ENCODE measurements around the gene GRIK4.

GRIK4 gene

GRCh38 chr11:120896687-120897086 is 385.1 kb downstream of the GRIK4 start:
- no peak for DNase-seq

- no peak for DNase-seq
These were observed 387.0 kb downstream of the GRIK4 start for GRCh38 chr11:120898568-120898967.

- DNase-seq: no peak
These were observed 388.2 kb downstream of the GRIK4 start for GRCh38 chr11:120899720-120900119.

GRCh38 chr11:120900643-120901042 is 389.1 kb downstream of the GRIK4 start:
- no peak for DNase-seq

GRCh38 chr11:120903686-120904085 is 392.1 kb downstream of the GRIK4 start:
- no peak for DNase-seq

GRCh38 chr11:120904116-120904515 is 392.6 kb downstream of the GRIK4 start:
- no peak for DNase-seq

- no peak for DNase-seq
These were observed 395.2 kb downstream of the GRIK4 start for GRCh38 chr11:120906766-120907165.

GRCh38 chr11:120907971-120908370 is 396.4 kb downstream of the GRIK4 start:
- DNase-seq: no peak

- no peak for DNase-seq
These were observed 397.1 kb downstream of the GRIK4 start for GRCh38 chr11:120908461-120909181.

- DNase-seq: no peak
These were observed 398.3 kb downstream of the GRIK4 start for GRCh38 chr11:120909676-120910416.

- DNase-seq: no peak
These were observed 400.4 kb downstream of the GRIK4 start for GRCh38 chr11:120911943-120912342.

GRCh38 chr11:120912504-120912903 is 401.0 kb downstream of the GRIK4 start:
- no peak for DNase-seq

GRCh38 chr11:120912915-120913314 is 401.4 kb downstream of the GRIK4 start:
- DNase-seq: no peak

- no peak for DNase-seq
These were observed 402.5 kb downstream of the GRIK4 start for GRCh38 chr11:120914021-120914420.

- no peak for DNase-seq
These were observed 403.1 kb downstream of the GRIK4 start for GRCh38 chr11:120914601-120915000.

GRCh38 chr11:120917559-120918239 is 406.2 kb downstream of the GRIK4 start:
- DNase-seq: no peak

GRCh38 chr11:120918257-120918656 is 406.7 kb downstream of the GRIK4 start:
- DNase-seq: no peak

GRCh38 chr11:120919045-120919444 is 407.5 kb downstream of the GRIK4 start:
- no peak for DNase-seq

- DNase-seq: no peak
These were observed 408.0 kb downstream of the GRIK4 start for GRCh38 chr11:120919566-120919965.

- no peak for DNase-seq
These were observed 412.4 kb downstream of the GRIK4 start for GRCh38 chr11:120923866-120924508.

GRCh38 chr11:120925944-120926343 is 414.4 kb downstream of the GRIK4 start:
- DNase-seq: no peak

- DNase-seq: no peak
These were observed 417.1 kb downstream of the GRIK4 start for GRCh38 chr11:120928627-120929026.

- DNase-seq: no peak
These were observed 417.5 kb downstream of the GRIK4 start for GRCh38 chr11:120929090-120929489.
